Measurements from ENCODE around the gene IFT25.

The IFT25 gene

DNA sequence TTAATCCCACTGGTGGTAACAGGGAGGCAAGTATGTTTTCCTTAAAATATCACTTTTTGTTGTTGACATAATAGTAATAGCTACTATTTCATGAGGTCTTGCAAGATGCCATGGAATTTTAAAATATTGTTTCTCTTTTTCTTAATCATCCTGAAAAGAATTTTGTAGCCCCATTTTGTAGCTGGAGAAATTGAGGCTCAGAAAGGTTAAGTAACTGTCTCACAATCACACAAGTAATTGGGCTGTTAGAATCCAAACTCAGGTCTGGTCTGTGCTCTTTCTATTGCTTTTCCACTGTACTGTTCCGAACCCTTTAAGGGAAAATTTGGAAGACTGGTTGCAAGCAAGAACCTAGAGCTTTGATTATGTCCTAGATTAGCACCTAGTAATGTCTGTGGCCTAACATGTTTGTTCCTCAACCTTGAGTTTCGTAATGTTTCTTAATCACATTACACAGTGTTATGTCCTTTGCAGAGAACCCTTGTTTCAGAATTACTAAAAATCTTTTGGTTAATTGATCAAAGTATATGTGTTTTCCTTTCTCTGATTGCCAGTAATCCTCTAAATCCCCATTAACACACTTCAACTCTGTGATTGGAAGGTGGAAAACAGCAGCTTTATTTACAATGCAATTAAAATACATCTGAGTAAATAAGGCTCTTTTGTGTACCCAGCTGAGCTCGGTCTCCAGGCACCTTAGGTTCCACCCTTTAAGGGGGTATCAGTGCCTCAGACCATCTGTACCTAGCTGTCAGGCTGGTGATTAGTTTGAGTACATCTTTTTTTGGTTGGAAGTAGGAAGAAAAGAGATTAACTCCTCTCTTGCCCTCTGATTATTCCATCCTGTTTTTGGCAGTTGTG lies 11.0 kb upstream of the IFT25 start:
- no peak for DNase-seq

DNA sequence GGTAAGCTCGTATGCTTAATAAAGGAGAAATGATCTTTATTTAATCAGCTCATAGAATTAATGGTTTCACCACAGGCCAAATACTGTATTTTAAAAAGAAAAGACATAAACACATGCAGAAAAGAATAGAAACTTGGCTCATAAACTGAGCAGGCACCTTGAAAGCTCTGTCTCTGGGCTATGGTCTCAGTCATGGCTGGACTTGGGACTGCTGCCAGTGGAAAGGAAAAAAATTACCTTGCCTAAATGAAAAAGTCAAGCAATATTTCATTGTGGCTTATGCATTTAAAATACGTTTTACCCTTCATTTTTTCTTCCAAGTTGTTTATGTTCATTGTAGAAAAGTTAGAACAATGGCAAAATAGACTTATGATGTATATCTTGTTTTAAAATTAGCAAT lies 8.6 kb upstream of the IFT25 start:
- DNase-seq: no peak

DNA sequence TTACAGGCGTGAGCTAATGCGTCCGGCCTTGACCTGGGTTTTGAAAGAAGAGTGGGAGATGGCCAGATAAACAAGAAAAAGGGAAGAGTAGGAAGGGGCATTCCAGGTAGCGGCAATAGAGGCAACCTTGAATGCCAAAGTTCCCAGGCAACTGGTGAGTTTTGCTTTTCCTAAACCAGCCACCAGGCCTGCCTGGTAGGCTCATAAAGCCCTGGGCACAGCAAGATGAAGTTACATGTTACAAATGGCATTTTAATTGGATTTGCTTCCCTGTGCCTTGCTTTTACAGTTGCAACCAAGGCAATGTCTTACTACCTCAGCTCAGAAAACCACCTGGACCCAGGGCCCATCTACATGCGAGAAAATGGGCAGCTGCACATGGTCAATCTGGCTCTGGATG lies 6.2 kb upstream of the IFT25 start:
- DNase-seq: no peak

DNA sequence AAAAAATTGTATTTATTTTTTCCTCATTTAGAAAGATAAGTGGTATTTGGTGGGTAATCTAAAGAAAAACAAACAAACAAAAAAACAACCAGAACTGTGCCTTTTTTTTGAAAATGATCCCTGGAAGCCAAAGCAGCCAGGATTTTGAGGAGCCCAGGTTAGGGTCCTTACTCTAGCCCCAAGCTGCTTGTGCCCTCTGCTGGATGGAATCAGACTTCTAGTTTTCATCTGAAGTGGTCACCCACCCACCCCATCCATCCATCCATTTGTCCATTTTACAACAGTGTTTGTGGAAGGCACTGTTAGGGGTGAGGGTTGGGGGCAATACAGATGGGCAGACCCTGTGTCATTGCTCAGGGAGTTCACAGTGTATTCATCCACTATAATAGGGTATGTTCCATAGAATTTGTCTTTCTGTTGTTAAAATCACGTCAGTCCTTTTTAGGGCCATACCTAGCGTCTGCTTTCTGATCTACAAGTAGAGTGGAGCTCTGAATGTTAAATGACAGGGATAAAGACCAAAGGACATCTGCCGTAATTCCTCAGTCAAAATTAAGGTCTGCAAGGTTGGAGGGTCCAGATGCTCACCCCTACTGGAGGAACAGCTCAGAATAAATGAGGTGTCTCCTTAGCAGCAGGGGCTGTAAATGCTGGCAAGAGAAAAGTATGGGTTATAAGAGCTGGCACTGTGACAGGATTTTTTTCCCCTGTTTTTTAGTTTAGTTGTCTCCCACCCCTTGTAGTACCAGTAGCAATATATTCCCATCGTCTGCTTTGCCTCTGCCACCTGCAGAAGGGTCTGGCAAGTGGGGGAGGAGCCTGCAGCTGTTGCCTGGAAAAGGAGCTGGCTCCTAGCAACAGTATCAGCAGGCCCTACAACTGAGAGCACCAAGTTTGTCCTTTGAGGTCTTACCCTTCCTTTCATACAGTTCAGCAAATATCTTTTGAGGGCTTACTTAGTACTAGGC lies 3.8 kb upstream of the IFT25 start:
- DNase-seq: no peak

DNA sequence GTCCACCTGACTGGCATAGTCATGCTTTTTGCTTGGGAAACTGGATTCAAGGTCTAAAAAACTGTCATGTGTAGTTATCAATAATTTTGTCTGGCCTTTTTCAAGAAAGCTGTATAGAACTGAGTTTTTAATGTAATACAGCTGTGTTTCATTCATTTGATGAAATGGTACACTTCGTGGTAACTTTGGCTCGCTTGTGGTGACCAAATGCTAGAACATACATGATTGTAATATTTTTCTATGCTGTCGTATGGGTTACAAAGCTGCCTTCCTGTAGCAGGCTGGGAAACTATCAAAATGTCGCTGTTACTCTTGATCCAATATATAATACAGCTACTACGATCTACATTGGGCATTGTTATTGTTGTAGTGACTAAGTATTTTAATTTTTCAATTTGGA lies 2.8 kb upstream of the IFT25 start:
- DNase-seq: no peak

DNA sequence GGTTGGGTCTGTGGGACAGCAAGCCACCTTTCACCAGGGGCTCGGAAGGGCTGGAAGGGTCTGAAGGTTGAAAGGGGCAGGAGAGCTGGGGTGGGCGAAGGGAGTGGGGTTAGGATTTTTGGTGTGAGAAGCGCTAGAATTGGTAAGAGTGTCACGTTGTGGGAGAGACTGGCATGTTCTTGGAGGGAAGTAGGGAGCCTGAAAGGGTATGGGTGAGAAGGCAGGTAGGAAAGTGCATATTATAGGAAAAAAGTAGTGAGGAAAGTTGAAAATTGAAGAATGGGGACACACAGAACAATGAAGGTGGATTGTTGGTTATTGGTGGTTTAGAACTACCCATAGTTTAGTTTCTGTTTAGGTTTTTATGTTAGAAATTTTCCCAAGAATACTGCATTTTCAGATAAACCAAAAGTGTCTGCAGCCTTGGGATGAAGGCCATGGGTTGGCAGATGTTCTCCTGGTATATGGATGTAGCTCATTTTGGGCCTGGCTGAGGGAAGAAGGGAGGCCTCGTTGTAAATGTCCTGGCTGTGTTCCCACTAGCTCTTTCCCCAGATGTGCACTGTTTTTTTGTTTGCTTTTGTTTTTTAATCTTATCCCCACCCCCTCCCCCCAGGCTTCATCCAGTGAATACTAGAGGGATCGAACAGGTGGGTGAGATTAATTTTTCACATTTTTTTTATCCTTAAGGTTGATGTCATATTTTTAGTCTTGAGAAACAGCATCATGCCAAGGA lies 1.8 kb upstream of the IFT25 start:
- no peak for DNase-seq

DNA sequence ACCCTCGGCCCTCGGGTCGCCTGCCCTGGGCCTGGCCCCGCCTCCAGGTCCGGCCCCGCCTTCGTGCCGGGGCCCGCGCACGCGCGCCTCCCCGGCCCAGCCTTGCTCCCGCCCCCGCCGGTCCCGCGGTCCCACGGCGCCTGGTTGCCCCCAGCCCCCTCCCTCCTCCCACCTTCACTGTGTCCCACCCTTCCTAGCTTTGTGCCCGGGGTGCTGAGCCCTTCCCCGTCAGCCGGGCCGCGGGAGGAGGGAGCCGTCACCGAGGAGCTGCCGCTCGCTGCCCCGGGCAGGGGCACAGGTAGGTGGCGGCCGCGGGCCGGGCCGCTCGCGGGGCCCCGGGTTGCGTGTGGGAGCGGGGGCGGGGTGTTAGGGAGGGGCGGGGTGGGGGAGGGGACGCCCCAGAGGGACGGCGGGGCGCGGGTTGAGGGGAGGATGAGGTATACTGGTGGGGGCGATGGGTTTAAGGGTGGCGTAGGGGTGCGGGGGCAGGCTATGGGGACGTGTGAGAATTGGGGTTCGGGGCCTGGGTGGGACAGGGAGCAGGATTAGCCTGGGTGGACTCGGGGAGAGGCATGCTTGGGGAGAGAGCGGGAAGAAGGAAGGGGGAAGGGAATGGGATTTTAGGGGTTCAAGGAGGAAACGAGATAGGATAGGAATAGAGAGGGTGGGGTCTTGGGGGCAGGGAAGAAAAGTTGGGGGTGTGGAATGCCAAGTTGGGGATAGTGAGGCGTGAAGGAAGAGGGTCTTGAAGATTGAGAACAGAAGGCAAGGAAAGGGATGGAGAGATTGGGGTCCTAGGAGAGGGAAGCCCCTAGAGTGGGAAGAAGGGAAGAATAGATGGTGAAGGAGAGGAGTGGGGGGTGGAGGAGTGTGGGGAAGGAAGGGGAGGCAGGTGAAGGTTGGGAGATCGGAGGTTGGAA lies 1.0 kb upstream of the IFT25 start, which contains the start of gene LRRC42:
Gene LRRC42 (plus strand): TSS at position 99 of the 920 bp plus-strand sequence. CDS start 5,650 bp downstream, outside the sequence.
- no peak for DNase-seq

DNA sequence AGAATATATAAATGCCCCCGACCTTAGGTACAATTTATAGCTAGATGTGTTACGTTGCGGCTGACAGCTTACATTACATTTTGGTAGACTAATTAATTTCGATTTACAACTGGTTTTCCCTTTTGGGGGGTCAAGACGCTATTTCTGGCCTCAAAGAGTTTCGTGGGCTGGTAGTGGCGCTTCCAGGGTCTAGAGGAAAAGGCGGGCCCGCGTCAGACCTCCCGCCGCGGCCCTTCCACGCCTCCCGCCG lies 391 bp downstream of the IFT25 start:
- no peak for DNase-seq

DNA sequence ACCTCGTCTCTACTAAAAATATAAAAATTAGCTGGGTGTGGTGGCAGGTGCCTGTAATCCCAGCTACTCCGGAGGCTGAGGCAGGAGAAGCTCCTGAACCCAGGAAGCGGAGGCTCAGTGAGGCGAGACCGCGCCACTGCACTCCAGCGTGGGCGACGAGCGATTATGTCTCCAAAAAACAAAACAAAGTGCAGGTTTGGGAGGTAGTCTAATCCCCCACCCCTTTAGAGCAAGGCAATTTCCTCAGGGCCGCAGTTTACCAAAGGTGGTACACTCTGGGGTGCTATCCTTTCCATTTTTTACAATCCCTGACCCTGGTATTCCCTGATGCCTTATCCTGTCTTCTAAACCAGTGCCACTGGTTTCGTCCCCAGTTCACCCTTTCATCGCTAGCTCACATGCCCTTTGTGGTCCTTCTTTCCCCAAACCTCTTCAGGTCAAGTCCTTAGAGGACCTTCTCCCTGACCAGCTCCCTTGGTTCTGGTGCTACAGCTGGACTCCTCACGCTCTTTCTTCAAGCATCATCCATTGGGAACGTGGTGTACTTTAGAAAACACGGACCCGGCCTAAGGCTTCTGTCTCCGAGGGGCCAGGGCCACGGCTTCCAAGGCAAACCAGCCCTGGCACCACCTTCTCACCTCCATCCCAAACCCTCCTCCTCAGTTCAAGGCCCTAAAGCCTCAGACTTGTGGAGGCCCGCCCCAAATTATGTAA lies 873 bp downstream of the IFT25 start:
- peak; percentile 57 for DNase-seq

DNA sequence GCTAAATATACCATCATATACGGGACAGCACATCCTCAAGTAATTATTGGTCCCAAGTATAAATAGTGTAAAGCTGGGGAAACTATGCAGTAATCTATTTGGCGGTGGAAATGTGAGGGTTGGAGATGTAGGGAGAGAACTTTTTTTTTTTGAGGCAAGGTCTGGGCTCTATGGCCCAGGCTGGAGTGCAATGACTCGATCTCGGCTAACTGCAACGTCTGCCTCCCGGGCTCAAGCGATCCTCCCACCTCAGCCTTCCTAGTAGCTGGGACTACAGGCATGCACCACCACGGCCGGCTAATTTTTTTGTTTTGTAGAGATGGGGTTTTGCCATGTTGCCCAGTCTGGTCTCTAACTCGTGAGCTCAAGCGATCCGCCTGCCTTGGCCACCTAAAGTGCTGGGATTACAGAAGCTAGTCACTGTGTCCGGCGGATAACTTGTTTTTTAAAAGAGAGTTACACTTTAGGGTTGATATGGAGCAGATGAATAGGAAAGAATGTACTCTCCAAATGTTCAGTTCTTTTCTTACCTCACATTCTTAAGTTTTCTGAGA lies 1.9 kb downstream of the IFT25 start:
- DNase-seq: no peak

DNA sequence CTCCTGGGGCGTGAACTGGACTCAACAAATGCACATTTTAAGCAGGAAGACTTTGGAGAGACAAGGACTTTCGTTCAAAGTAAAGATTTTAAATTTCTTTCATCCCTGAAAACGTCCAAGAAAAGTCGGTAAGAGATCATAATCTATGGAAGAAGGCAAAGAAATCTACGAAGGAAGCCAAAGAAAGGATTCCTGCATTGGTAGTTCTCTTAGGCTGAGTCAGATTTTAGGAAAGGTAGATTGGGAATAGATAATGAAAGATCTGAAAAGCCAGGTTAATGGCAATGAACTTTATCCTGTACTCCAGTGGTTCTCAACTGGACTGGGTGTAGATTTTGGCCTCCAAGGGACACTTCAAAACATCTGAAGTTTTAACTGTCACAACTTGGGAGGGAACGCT lies 2.4 kb downstream of the IFT25 start:
- no peak for DNase-seq

DNA sequence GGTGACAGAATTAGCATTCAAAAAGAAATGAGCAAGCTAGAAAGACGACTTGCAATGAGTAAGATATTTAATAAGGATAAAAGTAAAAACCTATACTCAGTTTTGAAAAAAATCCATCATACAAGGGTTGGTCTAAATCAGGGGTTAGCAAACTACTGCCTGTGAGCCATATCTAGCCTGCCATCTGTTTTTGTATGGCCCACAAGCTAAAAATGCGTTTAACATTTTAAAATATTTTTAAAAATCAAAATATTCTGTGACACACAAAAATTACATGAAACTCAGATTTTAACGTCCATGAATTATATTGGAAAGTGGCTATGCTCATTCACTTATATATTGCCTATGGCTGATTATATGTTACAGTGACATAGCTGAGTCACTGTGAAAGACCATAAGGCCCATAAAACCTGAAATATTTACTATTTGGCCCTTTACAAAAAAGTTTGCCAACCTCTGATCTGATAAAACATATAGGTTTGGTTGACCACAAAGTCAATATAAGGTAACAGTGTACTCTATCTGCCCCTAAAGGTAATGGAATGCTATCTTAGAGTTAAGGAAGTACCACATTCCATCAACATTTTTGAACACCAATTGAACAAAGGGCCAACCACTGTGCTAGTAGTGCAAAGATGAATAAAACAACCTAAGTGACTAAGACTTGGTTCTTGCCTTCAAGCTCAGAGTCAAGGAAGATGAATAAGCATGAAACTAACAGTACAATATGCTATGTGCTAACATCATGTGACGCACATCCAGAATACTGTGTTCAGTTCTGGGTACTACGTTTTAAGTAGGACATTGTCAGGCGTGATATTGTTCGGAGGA lies 3.2 kb downstream of the IFT25 start:
- no peak for DNase-seq

DNA sequence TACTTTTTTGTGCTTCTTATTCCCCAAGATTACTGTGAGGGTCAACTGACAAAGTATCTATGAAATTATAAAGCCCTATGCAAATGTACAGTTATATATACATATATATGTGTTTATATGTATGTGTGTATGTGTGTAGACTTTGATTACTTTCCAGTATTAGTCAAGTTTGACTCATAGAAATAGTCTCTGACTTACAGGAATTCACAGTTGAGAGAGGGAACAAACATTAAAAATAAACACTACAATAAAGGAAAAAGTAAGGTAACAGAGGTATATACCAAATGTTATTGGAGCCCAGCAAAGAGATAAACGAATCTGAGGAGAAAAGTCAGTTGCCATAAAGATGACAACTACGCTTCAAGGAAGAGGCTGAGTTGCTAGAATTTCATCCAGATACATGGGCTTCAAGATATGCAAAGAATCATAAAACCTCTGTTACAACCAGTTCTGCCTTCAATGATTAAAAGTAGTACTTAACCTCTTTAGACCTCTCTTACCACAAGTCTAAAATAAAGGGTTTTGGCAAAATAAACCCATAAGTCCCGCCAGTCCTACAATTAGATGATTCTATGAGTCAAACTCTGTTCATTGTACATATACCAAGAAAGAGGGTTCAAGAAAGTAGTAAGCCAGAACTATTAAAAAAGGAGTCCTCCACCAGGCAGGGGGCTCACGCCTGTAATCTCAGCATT lies 7.2 kb downstream of the IFT25 start:
- DNase-seq: no peak

DNA sequence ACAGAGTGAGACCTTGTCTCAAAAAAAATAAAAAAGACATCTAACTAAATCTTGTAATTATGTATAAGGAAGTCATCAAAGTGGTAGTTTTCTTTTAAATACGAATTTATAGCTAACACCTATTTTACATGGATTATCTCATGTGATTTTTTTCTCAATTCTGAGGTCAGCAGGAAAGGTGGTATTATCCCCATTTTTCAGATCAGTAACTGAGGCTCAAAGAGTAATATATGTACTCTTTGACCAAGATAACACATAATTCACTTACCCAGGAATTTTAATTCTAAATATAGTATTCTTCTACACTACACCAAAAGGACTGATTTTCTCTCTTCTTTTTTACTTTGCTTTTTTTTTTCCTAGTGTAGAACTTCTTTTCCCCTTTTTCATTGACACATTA lies 9.1 kb downstream of the IFT25 start:
- no peak for DNase-seq

DNA sequence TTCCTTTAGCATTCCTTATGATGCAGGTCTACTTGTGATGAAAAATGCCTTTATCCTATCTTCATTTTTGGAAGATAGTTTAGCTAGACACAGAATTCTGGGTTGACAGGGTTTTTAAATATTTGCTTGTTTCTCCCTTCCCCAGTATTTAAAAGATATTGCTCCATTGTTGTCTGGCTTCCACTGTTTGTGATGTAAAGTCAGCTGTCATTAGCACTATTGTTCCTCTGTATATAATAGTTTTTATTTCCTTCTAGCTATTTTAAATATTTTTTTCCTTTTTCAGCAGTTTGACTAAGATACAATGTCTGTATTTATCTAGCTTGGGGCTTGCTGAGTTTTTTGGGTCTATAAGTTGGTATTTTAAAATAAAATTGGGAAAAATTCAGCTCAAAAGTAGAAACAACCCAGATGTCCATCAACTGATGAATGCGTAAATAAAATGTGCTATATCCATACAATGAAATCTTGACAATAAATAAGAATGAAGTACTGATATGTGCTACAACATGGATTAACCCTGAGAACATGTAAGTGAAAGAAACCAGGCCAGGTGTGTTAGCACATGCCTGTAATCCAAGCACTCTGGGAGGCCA lies 11.2 kb downstream of the IFT25 start:
- no peak for DNase-seq

DNA sequence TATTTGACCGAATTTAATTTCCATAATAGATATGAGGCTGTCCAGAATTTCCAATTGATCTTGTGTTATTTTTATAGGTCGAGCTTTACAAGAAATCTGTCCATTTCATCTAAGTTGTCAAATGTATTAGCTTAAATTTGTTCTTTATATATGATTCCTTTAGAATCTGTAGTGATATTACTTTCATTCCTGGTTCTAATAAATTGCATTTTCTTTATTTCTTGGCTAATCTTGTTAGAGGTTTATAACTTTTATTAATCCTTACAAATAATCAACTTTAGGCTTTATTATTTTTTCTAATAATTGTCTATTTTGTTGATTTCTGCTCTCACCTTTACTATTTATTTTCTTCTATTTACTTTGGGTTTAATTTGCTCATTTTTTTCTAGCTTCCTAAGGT lies 14.0 kb downstream of the IFT25 start:
- no peak for DNase-seq

DNA sequence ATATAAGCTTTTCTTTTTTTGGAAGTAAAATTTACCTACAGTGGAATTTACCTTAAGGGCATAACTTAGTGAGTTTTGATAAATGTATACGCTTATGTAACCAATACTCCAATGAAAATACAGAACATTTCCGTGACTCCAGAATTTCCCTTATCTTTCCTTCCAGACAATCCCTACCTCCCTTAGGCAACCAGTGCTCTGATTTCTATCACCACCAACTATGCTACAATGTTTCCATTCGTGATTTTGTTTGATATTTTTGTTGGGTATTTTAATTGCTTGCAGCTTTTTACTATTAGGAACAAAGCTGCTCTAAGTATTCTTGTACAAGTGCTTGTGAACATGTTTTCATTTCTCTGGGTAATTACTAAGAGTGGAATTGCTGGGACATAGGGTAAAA lies 14.6 kb downstream of the IFT25 start:
- DNase-seq: no peak

DNA sequence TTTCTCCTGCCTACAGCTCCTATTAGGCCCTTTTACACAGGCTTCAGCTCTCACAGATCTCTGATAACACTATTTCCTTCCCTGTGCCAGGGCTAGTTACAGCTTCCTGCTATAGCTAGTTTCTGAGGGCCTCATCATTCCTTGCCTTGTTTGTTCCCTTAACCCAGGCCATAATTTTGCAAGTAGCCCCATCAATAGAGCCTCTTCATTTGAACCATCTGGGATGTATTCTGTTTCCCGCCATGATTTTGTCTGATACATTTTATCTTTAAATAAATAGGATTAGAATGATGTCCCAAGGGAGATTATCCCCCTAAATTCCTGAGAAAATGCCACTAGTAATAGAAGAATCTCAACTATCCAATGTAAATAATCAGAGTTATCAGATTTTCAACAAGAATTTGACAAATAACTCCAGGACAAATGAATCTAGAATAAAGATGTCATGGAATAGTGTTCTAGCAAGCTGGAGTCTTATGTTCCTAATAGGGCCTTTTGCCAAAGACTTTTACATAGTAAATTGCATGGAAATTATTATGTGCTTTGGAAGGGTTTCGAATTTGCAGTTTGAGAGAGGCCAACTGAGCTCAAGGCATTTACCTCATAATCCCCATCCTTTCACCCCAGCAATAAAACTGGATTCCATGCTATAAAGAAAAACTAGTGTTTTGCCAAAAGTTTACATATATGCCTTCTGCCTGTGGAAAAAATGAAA lies 16.1 kb downstream of the IFT25 start:
- DNase-seq: no peak

Data from activated CD8-positive, alpha-beta memory T cell treated with anti-CD3 and anti-CD28 coated beads for 24 hours (primary cell).